ENCODE measurements around the gene MPPED1.

MPPED1 gene

DNA sequence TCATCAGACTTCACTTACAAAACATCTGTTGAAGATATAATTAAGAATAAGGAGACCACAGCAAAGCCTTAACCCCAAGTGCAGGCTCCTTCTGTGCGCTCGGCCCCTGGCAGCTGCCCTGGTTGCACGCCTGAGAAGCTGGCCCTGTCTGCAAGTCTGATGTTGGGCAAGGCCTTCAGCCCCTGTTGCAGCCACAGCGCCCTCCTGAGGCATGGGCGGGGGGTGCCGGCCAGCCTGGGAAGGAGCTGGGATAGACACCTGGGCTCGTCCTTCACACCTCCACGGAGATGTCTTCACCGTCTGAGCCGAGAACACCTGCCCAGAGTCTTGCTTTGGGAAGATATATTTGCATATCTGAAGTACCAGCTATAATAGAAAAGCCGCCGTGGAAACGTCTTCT lies 104.1 kb downstream of the MPPED1 start:
- DNase-seq (ENCODE audit: low read depth): no peak
- H3K4me3 ChIP-seq (replicated peaks; ENCODE audit: low read depth, low read length): no peak overlapping the region
- TF ChIP-seq, protein P1, sequence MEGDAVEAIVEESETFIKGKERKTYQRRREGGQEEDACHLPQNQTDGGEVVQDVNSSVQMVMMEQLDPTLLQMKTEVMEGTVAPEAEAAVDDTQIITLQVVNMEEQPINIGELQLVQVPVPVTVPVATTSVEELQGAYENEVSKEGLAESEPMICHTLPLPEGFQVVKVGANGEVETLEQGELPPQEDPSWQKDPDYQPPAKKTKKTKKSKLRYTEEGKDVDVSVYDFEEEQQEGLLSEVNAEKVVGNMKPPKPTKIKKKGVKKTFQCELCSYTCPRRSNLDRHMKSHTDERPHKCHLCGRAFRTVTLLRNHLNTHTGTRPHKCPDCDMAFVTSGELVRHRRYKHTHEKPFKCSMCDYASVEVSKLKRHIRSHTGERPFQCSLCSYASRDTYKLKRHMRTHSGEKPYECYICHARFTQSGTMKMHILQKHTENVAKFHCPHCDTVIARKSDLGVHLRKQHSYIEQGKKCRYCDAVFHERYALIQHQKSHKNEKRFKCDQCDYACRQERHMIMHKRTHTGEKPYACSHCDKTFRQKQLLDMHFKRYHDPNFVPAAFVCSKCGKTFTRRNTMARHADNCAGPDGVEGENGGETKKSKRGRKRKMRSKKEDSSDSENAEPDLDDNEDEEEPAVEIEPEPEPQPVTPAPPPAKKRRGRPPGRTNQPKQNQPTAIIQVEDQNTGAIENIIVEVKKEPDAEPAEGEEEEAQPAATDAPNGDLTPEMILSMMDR (IDR thresholded peaks at IDR 0.05; ENCODE audit: low read length, missing control alignments): no peak

DNA sequence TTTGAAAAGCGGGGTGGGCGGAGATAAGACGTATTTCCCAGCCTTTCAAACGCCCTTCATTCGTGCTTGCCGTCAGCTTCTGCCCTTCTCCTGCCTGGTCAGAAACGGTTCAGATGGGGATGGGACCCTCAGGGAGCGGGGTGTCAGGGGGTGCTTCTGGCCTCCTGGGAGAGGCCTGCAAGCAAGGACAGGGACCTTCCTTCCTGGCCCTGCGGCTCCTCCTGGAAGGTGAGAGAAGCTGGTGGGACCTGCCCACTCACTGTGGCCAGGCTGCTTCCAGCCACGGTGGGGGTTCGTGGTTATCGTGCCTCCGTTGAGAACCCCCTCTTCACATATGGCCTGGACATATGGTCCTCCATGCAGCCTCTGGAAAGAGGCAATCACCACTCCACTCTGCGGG lies 104.6 kb downstream of the MPPED1 start:
- no peak overlapping the region for H3K4me3 ChIP-seq (replicated peaks; ENCODE audit: low read depth, low read length)
- TF ChIP-seq, protein P1 (IDR thresholded peaks at IDR 0.05; ENCODE audit: low read length, missing control alignments): no peak
- no peak for DNase-seq (ENCODE audit: low read depth)

DNA sequence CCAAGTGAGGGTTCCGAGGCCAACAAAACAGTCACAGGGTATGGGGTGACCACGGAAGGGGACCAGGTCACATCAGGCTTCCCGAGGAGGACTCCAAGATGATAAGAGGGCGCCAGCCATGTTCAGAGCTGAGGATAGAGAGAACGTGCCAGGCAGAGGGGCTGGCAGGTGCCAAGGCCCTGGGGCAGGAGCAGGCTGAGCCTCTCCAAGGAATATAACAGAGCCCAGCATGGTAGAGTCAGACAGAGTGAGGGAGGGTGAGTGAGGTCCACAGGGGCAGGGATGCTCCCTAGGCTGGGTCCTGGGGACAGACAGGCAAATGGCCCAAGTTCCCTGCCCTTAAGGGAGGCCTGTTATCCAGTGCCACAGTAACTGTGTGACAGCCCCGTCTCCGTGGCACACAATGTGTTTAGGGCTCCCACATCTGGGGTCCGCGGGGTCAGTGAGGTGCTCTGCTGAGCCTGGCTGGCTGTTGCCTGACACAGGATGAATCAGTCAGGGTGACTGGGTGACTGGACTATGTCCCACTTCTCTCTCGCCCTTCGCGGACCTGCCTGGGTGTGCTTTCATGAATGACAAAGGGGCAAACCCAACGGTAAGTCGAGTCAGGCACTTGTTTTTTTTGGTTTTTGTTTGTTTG lies 105.3 kb downstream of the MPPED1 start:
- TF ChIP-seq, protein P1 (IDR thresholded peaks at IDR 0.05; ENCODE audit: low read length, missing control alignments): no peak
- no peak overlapping the region for H3K4me3 ChIP-seq (replicated peaks; ENCODE audit: low read depth, low read length)
- no peak for DNase-seq (ENCODE audit: low read depth)

DNA sequence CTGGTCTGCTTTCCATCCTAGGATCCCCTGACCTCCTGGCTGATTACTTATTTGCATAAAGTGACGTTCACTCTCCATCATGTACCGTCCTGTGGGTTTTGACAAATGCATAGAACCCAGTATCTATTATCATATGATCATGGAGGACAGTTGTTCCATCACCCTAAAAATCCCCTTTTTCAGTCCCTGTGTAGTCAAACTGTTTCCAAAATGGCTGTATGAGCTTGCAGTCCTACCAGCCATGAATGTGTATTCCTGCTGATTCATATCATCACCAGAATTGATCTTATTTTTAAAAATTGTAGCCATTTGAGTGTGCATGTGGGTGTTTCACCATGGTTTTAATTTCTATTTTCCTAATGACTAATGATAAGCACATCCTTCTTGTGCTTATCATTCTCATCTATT lies 108.8 kb downstream of the MPPED1 start:
- TF ChIP-seq, protein P1 (IDR thresholded peaks at IDR 0.05; ENCODE audit: low read length, missing control alignments): no peak
- DNase-seq (ENCODE audit: low read depth): no peak

DNA sequence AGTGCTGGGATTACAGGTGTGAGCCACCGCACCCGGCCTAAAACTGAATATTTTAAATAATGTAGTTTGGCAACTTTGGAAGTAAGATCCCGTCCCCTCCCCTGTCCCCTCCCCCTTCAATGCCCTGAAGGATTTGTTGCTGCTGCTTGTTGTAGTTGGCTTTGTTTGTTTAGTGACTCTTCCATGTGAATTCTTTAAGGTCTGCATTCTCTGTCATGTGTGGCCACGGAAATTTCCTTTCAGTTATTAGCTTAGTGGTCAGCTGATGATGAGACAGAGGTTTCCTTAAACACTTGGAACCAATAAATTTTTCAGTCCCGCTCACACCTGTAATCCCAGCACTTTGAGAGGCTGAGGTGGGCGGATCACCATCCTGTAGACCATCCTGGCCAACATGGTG lies 109.9 kb downstream of the MPPED1 start:
- TF ChIP-seq, protein P1 (IDR thresholded peaks at IDR 0.05; ENCODE audit: low read length, missing control alignments): no peak
- no peak for DNase-seq (ENCODE audit: low read depth)
- H3K4me3 ChIP-seq (replicated peaks; ENCODE audit: low read depth, low read length): no peak overlapping the region

More for the DNA sequence above, 108.8 kb downstream of the MPPED1 start:
- H3K4me3 ChIP-seq (replicated peaks; ENCODE audit: low read depth, low read length): no peak overlapping the region

DNA sequence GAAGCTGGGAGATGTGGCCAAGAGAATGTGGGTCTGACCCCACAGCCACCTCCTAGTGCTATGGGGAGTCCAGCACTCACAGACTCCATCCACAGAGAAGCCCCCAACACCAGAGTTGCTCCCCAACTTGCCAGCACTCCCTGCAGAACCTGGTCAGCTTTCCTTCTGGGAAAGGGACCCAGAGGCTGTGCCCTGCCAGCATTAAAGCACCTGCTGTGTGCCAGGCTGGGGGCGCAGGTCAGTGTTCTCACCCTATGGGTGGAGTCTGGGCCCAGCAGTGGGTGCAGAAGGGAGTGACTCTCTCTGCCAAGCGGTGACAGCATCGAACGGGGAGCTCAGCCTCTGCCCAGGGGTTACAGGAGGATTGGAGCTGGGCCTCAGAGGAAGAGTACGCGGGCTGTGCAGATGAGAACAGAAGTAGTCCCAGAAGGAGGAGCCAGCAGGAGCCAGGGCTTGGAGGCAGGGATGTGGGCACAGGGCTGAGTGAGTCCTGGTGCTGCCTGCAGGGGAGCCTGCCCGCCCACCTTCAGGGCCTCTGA lies 114.4 kb downstream of the MPPED1 start:
- DNase-seq (ENCODE audit: low read depth): no peak
- TF ChIP-seq, protein P1 (IDR thresholded peaks at IDR 0.05; ENCODE audit: low read length, missing control alignments): no peak

DNA sequence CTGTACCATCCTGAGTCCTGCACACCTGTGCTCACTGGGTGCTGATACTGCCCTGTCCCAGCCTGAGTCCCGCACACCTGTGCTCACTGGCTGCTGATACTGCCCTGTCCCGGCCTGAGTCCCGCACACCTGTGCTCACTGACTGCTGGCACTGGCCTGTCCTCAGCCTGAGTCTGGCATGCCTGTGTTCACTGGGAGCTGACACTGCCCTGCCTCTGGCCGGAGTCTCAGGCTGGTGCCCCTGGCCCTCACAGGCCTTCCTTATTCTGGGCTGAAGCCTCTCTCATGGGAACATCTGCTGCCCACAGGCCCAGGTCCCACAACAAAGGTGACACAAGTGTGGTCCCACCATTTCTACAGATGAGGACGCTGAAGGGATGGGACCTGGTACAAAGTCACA lies 115.1 kb downstream of the MPPED1 start:
- no peak overlapping the region for H3K4me3 ChIP-seq (replicated peaks; ENCODE audit: low read depth, low read length)
- DNase-seq (ENCODE audit: low read depth): no peak
- TF ChIP-seq, protein P1 (IDR thresholded peaks at IDR 0.05; ENCODE audit: low read length, missing control alignments): no peak

More for the DNA sequence above, 114.4 kb downstream of the MPPED1 start:
- H3K4me3 ChIP-seq (replicated peaks; ENCODE audit: low read depth, low read length): no peak overlapping the region
